OCI-LY7 (cell line): ENCODE data around the gene DPEP2.

Source experiments
- EZH2phosphoT487 ChIP-seq: fragments of 200-600 bp; sonication (generic); IDR thresholded peaks from 2 replicates; pipeline ENCODE4 v1.6.1; 2018; ENCODE audit warnings: low read depth, borderline replicate concordance, mild to moderate bottlenecking, mixed run types, antibody characterized with exemption, low read length, moderate library complexity, mixed read lengths
- TF ChIP-seq, protein P1 (sequence below): fragments of 200-600 bp; sonication (generic); conservative IDR thresholded peaks from 2 replicates; pipeline ENCODE4 v1.5.1; 2014; ENCODE audit warnings: mild to moderate bottlenecking, antibody characterized with exemption, low read length, moderate library complexity, mixed read lengths

DNA sequence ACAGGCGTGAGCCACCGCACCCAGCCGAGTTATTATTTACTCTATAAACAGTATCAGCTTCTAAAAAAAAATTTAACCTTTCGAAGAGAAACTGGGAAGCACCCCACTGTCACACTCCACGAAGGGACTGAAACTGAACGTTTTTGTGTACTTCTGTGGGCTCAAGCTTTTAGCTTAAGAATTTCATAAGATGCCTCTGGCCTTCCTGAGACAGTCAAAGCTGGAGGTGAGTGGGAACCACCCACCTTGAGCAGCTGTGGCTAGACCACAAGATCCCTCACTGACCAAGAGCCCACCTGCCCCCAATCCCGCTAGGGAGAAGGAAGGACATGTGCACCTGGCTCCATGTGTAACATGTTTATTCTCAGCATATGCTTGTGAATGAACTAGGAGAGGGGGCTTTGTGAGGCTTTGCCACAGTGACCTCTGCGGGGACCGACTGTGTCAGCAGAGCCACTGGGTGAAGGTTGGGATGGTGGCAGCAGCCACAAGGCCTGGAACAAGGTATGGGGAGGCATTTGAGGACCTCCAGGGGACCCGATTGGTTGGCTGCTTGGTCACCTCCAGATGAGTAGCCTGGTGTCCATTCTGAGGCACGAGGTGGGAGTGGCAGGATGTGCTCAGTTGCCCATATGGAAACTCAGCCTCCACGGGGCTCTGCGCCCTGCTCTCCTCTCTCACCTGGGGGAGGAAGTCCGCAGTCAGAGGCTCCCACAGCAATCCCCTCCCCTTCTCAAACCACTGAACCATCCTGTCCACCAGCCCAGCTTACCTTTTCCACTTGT lies 23.8 kb downstream of the DPEP2 start:
- TF ChIP-seq, protein P1, sequence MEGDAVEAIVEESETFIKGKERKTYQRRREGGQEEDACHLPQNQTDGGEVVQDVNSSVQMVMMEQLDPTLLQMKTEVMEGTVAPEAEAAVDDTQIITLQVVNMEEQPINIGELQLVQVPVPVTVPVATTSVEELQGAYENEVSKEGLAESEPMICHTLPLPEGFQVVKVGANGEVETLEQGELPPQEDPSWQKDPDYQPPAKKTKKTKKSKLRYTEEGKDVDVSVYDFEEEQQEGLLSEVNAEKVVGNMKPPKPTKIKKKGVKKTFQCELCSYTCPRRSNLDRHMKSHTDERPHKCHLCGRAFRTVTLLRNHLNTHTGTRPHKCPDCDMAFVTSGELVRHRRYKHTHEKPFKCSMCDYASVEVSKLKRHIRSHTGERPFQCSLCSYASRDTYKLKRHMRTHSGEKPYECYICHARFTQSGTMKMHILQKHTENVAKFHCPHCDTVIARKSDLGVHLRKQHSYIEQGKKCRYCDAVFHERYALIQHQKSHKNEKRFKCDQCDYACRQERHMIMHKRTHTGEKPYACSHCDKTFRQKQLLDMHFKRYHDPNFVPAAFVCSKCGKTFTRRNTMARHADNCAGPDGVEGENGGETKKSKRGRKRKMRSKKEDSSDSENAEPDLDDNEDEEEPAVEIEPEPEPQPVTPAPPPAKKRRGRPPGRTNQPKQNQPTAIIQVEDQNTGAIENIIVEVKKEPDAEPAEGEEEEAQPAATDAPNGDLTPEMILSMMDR, result no peak
- no peak for TF ChIP-seq EZH2phosphoT487
